ENCODE results near the gene BOLA2.
"Not testable (repeated sequence)": the region's sequence is repeated elsewhere in the genome, so short reads cannot be mapped to it uniquely, and the experiment has no call there.

The BOLA2 gene

GRCh38 chr16:29454269-29454668 lies at the start of gene BOLA2, which contains the start of gene SLX1B:
Gene BOLA2 (minus strand): TSS chr16:29454351. CDS start chr16:29454253, 98 bp downstream.
Gene SLX1B (plus strand): TSS chr16:29454533.
- DNase-seq, result not testable (repeated sequence)

- DNase-seq, result not testable (repeated sequence)
Observed at GRCh38 chr16:29482276-29482675, 28.1 kb upstream of the BOLA2 start.

GRCh38 chr16:29472065-29472464 lies 17.9 kb upstream of the BOLA2 start:
- DNase-seq, result not testable (repeated sequence)

GRCh38 chr16:29469660-29470059 lies 15.5 kb upstream of the BOLA2 start:
- DNase-seq, result not testable (repeated sequence)

GRCh38 chr16:29467654-29468366 lies 13.7 kb upstream of the BOLA2 start:
- not testable (repeated sequence) for DNase-seq

- DNase-seq, result not testable (repeated sequence)
Observed at GRCh38 chr16:29466904-29467303, 12.8 kb upstream of the BOLA2 start.

- DNase-seq, result not testable (repeated sequence)
Observed at GRCh38 chr16:29465985-29466824, 12.1 kb upstream of the BOLA2 start.

GRCh38 chr16:29460647-29461030 lies 6.5 kb upstream of the BOLA2 start:
- not testable (repeated sequence) for DNase-seq

GRCh38 chr16:29459706-29460646 lies 5.8 kb upstream of the BOLA2 start, which contains the start of gene SULT1A4:
Gene SULT1A4 (plus strand): TSS chr16:29459913. CDS start chr16:29461386, 1,473 bp downstream.
- not testable (repeated sequence) for DNase-seq

GRCh38 chr16:29457660-29458059 lies 3.5 kb upstream of the BOLA2 start:
- DNase-seq, result not testable (repeated sequence)

GRCh38 chr16:29454828-29455227 lies 677 bp upstream of the BOLA2 start:
- DNase-seq, result not testable (repeated sequence)

GRCh38 chr16:29453754-29454153 lies 397 bp downstream of the BOLA2 start:
- not testable (repeated sequence) for DNase-seq

- DNase-seq, result not testable (repeated sequence)
Observed at GRCh38 chr16:29425390-29425789, 28.8 kb downstream of the BOLA2 start.

- not testable (repeated sequence) for DNase-seq
Observed at GRCh38 chr16:29423587-29423986, 30.6 kb downstream of the BOLA2 start.

GRCh38 chr16:29405249-29405648 lies 48.9 kb downstream of the BOLA2 start:
- not testable (repeated sequence) for DNase-seq
